HCT116 (cell line): ENCODE data around the gene TFIP11. TPM values are rescaled to one million over a fixed set of nuclear protein-coding genes. Genes with fewer than 3 reads are reported as not detected.

Source experiments
- ATAC-seq: fragments of 200-7000 bp; cut with Tn5 transposase; 2 replicates; pipeline ENCODE4 v1.9.1; 2020; ENCODE audit warnings: mild to moderate bottlenecking, moderate library complexity
- BruUV-seq: library from RNA; stranded (reverse); fragments of 400-500 nt; replicated peaks from 2 replicates; lab custom pipeline; 2021; lab: Mats Ljungman, UMichigan
- CTCF ChIA-PET: fragments of 300-600 bp; sonication (Branson Sonifier 250); formaldehyde crosslinking; loops from one replicate; lab custom pipeline; 2021; ENCODE audit warnings: antibody characterized with exemption; lab: Charles Lee
- POLR2A ChIA-PET: fragments of 300-600, 350-600 bp; sonication (Branson Sonifier 250); formaldehyde crosslinking; loops from one replicate; lab custom pipeline; 2021; ENCODE audit warnings: antibody characterized with exemption; lab: Charles Lee
- RAD21 ChIA-PET, 2 experiments: fragments of 300-600 bp; sonication (Branson Sonifier 250); formaldehyde crosslinking; loops; one replicate each; lab custom pipeline; 2023; ENCODE audit warnings: low total read pairs in 2 of 2; ENCODE audit not compliant: uncharacterized antibody in 2 of 2, unreplicated experiment in 2 of 2, low non-redundant PET in 1 of 2; lab: Charles Lee
- DNase-seq: peaks from one replicate; pipeline ENCODE4 v3.0.0-alpha.2; 2010; ENCODE audit warnings: low read depth, low spot score
- H2AFZ ChIP-seq: fragments of 200-600 bp; shearing (Covaris generic), sonication (generic); 2 replicates; pipeline ENCODE4 v1.6.1; 2017; ENCODE audit warnings: low read depth, mixed run types, mixed read lengths, antibody characterized with exemption, low read length; ENCODE audit not compliant: poor library complexity, severe bottlenecking
- H3K27ac ChIP-seq: 2 replicates; pipeline ENCODE4 v1.5.1; 2012; ENCODE audit warnings: low read depth, low read length
- H3K27me3 ChIP-seq: fragments of 200-600 bp; sonication (generic); 2 replicates; pipeline ENCODE4 v1.6.1; 2016; ENCODE audit warnings: mixed run types, low read length, mixed read lengths; ENCODE audit not compliant: insufficient read depth
- H3K36me3 ChIP-seq, 2 experiments: fragments of 200-500 bp in 1 of 2; fragments of 200-600 bp in 1 of 2; sonication (Bioruptor generic) in 1 of 2; sonication (generic) in 1 of 2; 2 replicates each; pipeline versions ENCODE4 v1.5.1 to v1.6.1; 2014 to 2016; ENCODE audit warnings: low read length in 2 of 2, inconsistent platforms in 1 of 2, mixed read lengths in 1 of 2, mixed run types in 1 of 2; ENCODE audit not compliant: insufficient read depth in 2 of 2, control insufficient read depth in 1 of 2
- H3K4me1 ChIP-seq, 2 experiments: fragments of 200-600 bp in 1 of 2; sonication (generic) in 1 of 2; 2 replicates each; pipeline versions ENCODE4 v1.5.1 to v1.6.1; 2012 to 2017; ENCODE audit warnings: low read length in 2 of 2, inconsistent platforms in 1 of 2, mild to moderate bottlenecking in 1 of 2, mixed read lengths in 1 of 2, mixed run types in 1 of 2, moderate library complexity in 1 of 2; ENCODE audit not compliant: insufficient read depth in 2 of 2, control insufficient read depth in 1 of 2
- H3K4me2 ChIP-seq: fragments of 200-600 bp; sonication (generic); 2 replicates; pipeline ENCODE4 v1.6.1; 2017; ENCODE audit warnings: mixed run types, low read length, mixed read lengths
- H3K4me3 ChIP-seq, 2 experiments: fragments of 200-600 bp in 1 of 2; sonication (generic) in 1 of 2; replicated peaks in 1 of 2; 2 replicates each; pipeline ENCODE4 v1.5.1; 2011 to 2016; ENCODE audit warnings: low read length in 2 of 2, control low read depth in 1 of 2, low read depth in 1 of 2, mild to moderate bottlenecking in 1 of 2, mixed read lengths in 1 of 2, mixed run types in 1 of 2
- H3K79me2 ChIP-seq: fragments of 200-600 bp; sonication (generic); 2 replicates; pipeline ENCODE4 v1.6.1; 2017; ENCODE audit warnings: mild to moderate bottlenecking, mixed run types, low read length, moderate library complexity, mixed read lengths; ENCODE audit not compliant: insufficient read depth
- H3K9ac ChIP-seq: fragments of 200-600 bp; sonication (generic); 2 replicates; pipeline ENCODE4 v1.6.1; 2016; ENCODE audit warnings: low read length, mixed read lengths
- H3K9me2 ChIP-seq: fragments of 200-600 bp; sonication (generic), shearing (Covaris generic); 2 replicates; pipeline ENCODE4 v1.6.1; 2017; ENCODE audit warnings: mixed run types, mild to moderate bottlenecking, moderate library complexity; ENCODE audit not compliant: insufficient read depth
- H3K9me3 ChIP-seq, 2 experiments: fragments of 200-500 bp in 1 of 2; fragments of 200-600 bp in 1 of 2; sonication (Bioruptor generic) in 1 of 2; sonication (generic) in 1 of 2; 2 replicates each; pipeline ENCODE4 v1.6.1; 2014 to 2017; ENCODE audit warnings: low read length in 2 of 2, mixed read lengths in 2 of 2, inconsistent platforms in 1 of 2, low read depth in 1 of 2, mild to moderate bottlenecking in 1 of 2, mixed run types in 1 of 2, moderate library complexity in 1 of 2; ENCODE audit not compliant: control insufficient read depth in 1 of 2, insufficient read depth in 1 of 2
- H4K20me1 ChIP-seq: fragments of 200-600 bp; sonication (generic), shearing (Covaris generic); 2 replicates; pipeline ENCODE4 v1.6.1; 2017; ENCODE audit warnings: mixed run types, mild to moderate bottlenecking, moderate library complexity; ENCODE audit not compliant: insufficient read depth
- CBX3 ChIP-seq: IDR thresholded peaks from 2 replicates; pipeline ENCODE4 v1.6.1; 2012; ENCODE audit warnings: low read depth
- JUND ChIP-seq: IDR thresholded peaks from 2 replicates; pipeline ENCODE4 v1.6.1; 2012
- POLR2AphosphoS5 ChIP-seq: IDR thresholded peaks from 2 replicates; pipeline ENCODE4 v1.6.1; 2011; ENCODE audit warnings: mild to moderate bottlenecking, low read depth, low read length, moderate library complexity
- RAD21 ChIP-seq: IDR thresholded peaks from 2 replicates; pipeline ENCODE4 v1.6.1; 2012; ENCODE audit warnings: low read depth, mild to moderate bottlenecking
- YY1 ChIP-seq: IDR thresholded peaks from 2 replicates; pipeline ENCODE4 v1.6.1; 2011; ENCODE audit warnings: low read length, low read depth, moderate library complexity, mild to moderate bottlenecking; ENCODE audit not compliant: insufficient replicate concordance; ENCODE audit errors: extremely low read depth
- intact Hi-C: fragments of 100-400 bp; cut with micrococcal nuclease; formaldehyde crosslinking; loops from 2 replicates; pipeline ENCODE4 v1.10.0; 2022
- total RNA-seq: library from RNA; stranded (reverse); gene quantifications from one replicate; pipeline ENCODE4 v1.2.1, GENCODE V29; 2021; ENCODE audit not compliant: unreplicated experiment
- TF ChIP-seq, protein P1 (sequence below), 3 experiments: fragments of 200-600 bp in 1 of 3; sonication (generic) in 1 of 3; IDR thresholded peaks in 2 of 3; conservative IDR thresholded peaks in 1 of 3; 2 replicates each; pipeline ENCODE4 v1.5.1; 2012 to 2017; ENCODE audit warnings: low read depth in 2 of 3, low read length in 2 of 3, antibody characterized with exemption in 1 of 3, borderline replicate concordance in 1 of 3, control low read depth in 1 of 3, mild to moderate bottlenecking in 1 of 3, mixed read lengths in 1 of 3, mixed run types in 1 of 3, moderate library complexity in 1 of 3; ENCODE audit not compliant: insufficient read depth in 1 of 3
- TF ChIP-seq, protein P2 (sequence below): IDR thresholded peaks from 2 replicates; pipeline ENCODE4 v1.6.1; 2011; ENCODE audit warnings: mild to moderate bottlenecking, low read length, moderate library complexity; ENCODE audit not compliant: insufficient replicate concordance; ENCODE audit errors: extremely low read depth
- TF ChIP-seq, protein P3 (sequence below): IDR thresholded peaks from 2 replicates; pipeline ENCODE4 v1.6.1; 2012

Gene TFIP11
- total RNA-seq, 1 experiment from 2014 or later: 28.1 TPM

DNA sequence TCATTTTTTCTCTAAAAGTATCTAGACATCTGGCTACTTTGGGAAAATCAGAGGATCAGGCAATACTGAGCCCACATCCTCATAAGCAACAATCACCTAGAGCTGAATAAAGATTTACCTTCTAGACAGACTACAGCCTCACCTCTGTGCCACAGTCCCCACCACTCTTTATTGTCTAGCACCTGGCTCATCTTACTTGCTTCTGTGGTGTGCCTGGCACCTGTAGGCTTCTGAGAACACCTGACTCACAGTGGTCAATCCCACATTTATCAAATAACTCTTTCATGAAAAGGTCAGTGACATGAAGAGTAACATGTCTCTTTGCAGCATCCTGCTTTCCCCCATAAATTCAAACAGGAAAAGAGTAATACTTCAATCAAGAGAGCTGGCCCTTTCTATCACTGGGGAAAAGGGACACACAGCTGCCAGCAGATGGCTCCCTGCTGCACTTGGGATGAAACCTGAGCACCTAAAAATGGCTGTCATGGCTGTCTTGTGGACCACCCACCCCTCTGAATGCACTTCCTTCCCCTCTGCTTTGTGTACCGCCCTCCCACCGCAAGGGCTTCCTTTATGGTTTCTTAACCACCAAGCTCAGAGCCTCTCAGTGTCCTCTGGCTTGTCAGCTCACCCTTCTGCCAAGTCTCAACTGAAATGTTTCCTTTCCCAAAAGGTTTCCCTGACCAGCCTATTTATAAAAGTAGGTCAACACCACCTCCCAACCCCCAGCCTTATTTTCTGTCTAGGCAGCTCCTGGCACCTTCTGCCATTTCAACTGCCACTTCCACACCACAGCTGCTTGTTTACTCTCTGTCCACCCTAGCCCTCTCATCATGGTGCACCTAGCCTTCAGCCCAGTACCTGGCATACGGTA is 9.3 kb downstream of the TFIP11 start:
- Histone ChIP-seq H3K9me3 (no peaks in the 10 kb centered on the region), H2AFZ (no peak overlapping the region), H3K9me2 (no peaks in the 10 kb centered on the region), H3K27me3 (no peaks in the 10 kb centered on the region), H3K9ac (no peak overlapping the region), H3K4me2 (no peak overlapping the region), H3K27ac (0 out of 2 replicates have a peak overlapping the region, but pooled peaks have one; percentile 24), H3K4me3 (no peak overlapping the region), H3K79me2 (no peaks in the 10 kb centered on the region; the same call in 1 of the 2 replicates), H3K4me1 (no peaks in the 10 kb centered on the region), H4K20me1 (no peaks in the 10 kb centered on the region), H3K36me3 (peaks cover 53 to 70% of the 10 kb centered on the region in 2 experiments)
- peak; percentile 79 for ATAC-seq
- TF ChIP-seq, protein P1, sequence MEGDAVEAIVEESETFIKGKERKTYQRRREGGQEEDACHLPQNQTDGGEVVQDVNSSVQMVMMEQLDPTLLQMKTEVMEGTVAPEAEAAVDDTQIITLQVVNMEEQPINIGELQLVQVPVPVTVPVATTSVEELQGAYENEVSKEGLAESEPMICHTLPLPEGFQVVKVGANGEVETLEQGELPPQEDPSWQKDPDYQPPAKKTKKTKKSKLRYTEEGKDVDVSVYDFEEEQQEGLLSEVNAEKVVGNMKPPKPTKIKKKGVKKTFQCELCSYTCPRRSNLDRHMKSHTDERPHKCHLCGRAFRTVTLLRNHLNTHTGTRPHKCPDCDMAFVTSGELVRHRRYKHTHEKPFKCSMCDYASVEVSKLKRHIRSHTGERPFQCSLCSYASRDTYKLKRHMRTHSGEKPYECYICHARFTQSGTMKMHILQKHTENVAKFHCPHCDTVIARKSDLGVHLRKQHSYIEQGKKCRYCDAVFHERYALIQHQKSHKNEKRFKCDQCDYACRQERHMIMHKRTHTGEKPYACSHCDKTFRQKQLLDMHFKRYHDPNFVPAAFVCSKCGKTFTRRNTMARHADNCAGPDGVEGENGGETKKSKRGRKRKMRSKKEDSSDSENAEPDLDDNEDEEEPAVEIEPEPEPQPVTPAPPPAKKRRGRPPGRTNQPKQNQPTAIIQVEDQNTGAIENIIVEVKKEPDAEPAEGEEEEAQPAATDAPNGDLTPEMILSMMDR (IDR thresholded peaks at IDR 0.05 in 2 of 3, conservative IDR thresholded peaks at IDR 0.05 in 1 of 3; ENCODE audit: borderline replicate concordance in 1 of 3, insufficient read depth in 1 of 3, low read depth in 2 of 3, low read length in 2 of 3): peak; percentile 28 to 65 (median 62); a peak in 4 of 6 replicates
- TF ChIP-seq POLR2AphosphoS5 (no peak), RAD21 (peak; percentile 37)
- DNase-seq: no peak
- no TSS peak for BruUV-seq
- CTCF ChIA-PET: interaction anchor here (1.0 to 2.3 kb wide), 3 partner anchors 10 to 163 kb away, joined by 3 to 7 read pairs (median 5); partner anchors contain the start of genes HPS4 and SRRD
- RAD21 ChIA-PET: no interaction called here
- intact Hi-C loops: loop anchor here (5.0 kb wide), 1 partner anchor 164 kb away; no protein-coding TSS in a partner anchor
- POLR2A ChIA-PET: interaction anchor here (1.1 kb wide), 1 partner anchor 163 kb away, joined by 3 read pairs; no protein-coding TSS in a partner anchor

DNA sequence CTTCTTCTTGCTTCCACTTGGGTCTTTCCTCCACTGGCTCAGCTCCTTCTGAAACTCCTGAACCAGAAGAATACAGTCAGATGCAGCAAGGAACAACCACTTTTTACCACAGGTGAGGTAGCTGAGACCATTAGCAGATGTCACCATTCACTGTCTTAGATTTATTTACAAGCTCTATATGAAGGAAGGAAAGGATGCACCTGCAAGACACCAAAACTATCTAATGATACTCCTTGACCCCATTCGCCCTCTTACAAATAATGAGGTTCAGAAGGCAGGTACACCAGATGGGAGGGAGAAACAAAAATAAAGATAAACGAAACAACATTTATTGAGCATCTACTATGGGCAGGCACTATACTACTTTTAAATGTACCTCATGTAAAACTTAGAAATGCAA is 10.3 kb downstream of the TFIP11 start:
- CTCF ChIA-PET: interaction anchor here (2.3 kb wide), 1 partner anchor 18 kb away, joined by 7 read pairs; the partner anchor contains the start of genes HPS4 and SRRD
- peaks cover 56 to 62% of the 10 kb centered on the region in 2 experiments for H3K36me3 ChIP-seq
- intact Hi-C loops: loop anchor here (5.0 kb wide), 1 partner anchor 165 kb away; no protein-coding TSS in a partner anchor

More for the DNA sequence above, 10.3 kb downstream of the TFIP11 start:
- no peak overlapping the region for H2AFZ ChIP-seq
- ATAC-seq (no peak), DNase-seq (no peak)
- no peaks in the 10 kb centered on the region for H3K9me3 ChIP-seq
- H3K4me1 ChIP-seq: no peaks in the 10 kb centered on the region
- H3K9me2 ChIP-seq: no peaks in the 10 kb centered on the region
- no TSS peak for BruUV-seq
- 0 out of 2 replicates have a peak, but pooled peaks cover 3% of the 10 kb centered on the region for H3K79me2 ChIP-seq
- RAD21 ChIA-PET: no interaction called here
- no peak overlapping the region for H3K27ac ChIP-seq
- no peaks in the 10 kb centered on the region for H3K27me3 ChIP-seq
- no peaks in the 10 kb centered on the region for H4K20me1 ChIP-seq
- POLR2A ChIA-PET: no interaction called here
- no peak overlapping the region for H3K4me2 ChIP-seq
- TF ChIP-seq CBX3 (no peak), JUND (no peak), YY1 (no peak), RAD21 (no peak)
- TF ChIP-seq, protein P2, sequence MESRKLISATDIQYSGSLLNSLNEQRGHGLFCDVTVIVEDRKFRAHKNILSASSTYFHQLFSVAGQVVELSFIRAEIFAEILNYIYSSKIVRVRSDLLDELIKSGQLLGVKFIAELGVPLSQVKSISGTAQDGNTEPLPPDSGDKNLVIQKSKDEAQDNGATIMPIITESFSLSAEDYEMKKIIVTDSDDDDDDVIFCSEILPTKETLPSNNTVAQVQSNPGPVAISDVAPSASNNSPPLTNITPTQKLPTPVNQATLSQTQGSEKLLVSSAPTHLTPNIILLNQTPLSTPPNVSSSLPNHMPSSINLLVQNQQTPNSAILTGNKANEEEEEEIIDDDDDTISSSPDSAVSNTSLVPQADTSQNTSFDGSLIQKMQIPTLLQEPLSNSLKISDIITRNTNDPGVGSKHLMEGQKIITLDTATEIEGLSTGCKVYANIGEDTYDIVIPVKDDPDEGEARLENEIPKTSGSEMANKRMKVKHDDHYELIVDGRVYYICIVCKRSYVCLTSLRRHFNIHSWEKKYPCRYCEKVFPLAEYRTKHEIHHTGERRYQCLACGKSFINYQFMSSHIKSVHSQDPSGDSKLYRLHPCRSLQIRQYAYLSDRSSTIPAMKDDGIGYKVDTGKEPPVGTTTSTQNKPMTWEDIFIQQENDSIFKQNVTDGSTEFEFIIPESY: no peak
- TF ChIP-seq, protein P3, sequence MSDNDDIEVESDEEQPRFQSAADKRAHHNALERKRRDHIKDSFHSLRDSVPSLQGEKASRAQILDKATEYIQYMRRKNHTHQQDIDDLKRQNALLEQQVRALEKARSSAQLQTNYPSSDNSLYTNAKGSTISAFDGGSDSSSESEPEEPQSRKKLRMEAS: no peak
- no peak overlapping the region for H3K9ac ChIP-seq
- no peak overlapping the region for H3K4me3 ChIP-seq
